T1000 (cell line): Measurements from ENCODE around the gene IFIT1.
A peak's percentile ranks its signal among the peaks of the same experiment; 100 is the strongest.
"Not testable (repeated sequence)": the region's sequence is repeated elsewhere in the genome, so short reads cannot be mapped to it uniquely, and the experiment has no call there.

Experiments used
- DNase-seq: peaks from one replicate; lab custom pipeline; 2025; ENCODE audit warnings: mixed read lengths; lab: John Stamatoyannopoulos, UW

The IFIT1 gene, protein sequence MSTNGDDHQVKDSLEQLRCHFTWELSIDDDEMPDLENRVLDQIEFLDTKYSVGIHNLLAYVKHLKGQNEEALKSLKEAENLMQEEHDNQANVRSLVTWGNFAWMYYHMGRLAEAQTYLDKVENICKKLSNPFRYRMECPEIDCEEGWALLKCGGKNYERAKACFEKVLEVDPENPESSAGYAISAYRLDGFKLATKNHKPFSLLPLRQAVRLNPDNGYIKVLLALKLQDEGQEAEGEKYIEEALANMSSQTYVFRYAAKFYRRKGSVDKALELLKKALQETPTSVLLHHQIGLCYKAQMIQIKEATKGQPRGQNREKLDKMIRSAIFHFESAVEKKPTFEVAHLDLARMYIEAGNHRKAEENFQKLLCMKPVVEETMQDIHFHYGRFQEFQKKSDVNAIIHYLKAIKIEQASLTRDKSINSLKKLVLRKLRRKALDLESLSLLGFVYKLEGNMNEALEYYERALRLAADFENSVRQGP

GRCh38 chr10:89391907-89392756 is at the start of gene IFIT1:
Gene IFIT1, plus strand, starts transcription at chr10:89392623. Its CDS starts 90 bp downstream, at chr10:89392713.
- DNase-seq = peak; percentile 46

- DNase-seq = no peak
Observed at GRCh38 chr10:89343089-89343767, 49.2 kb upstream of the IFIT1 start.

- DNase-seq = no peak
Observed at GRCh38 chr10:89344156-89344555, 48.3 kb upstream of the IFIT1 start.

- no peak for DNase-seq
Observed at GRCh38 chr10:89345367-89346000, 46.9 kb upstream of the IFIT1 start.

GRCh38 chr10:89346405-89347254 is 45.8 kb upstream of the IFIT1 start:
- DNase-seq = no peak

GRCh38 chr10:89347701-89348457 is 44.5 kb upstream of the IFIT1 start:
- DNase-seq = no peak

DNA sequence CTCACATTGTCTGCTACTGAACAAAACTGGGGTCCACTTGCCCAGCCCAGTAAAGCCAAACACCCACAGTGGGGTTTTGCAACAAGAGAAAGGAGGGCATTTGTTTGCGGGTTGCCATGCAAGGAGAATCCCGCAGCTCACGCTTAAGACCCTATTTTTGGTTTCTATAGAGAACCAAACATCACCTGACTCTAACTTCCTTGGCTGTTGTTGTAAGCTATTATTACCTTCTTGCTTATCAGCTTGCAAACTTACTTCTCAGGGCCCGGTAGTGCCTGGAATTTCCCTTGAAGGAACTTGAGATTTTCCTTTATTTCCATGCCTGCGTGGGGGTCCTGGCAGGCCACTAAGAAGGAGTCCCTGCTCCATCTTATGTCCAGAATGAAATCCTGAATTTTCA is 43.9 kb upstream of the IFIT1 start:
- DNase-seq = no peak

GRCh38 chr10:89348975-89349374 is 43.4 kb upstream of the IFIT1 start:
- DNase-seq = no peak

DNA sequence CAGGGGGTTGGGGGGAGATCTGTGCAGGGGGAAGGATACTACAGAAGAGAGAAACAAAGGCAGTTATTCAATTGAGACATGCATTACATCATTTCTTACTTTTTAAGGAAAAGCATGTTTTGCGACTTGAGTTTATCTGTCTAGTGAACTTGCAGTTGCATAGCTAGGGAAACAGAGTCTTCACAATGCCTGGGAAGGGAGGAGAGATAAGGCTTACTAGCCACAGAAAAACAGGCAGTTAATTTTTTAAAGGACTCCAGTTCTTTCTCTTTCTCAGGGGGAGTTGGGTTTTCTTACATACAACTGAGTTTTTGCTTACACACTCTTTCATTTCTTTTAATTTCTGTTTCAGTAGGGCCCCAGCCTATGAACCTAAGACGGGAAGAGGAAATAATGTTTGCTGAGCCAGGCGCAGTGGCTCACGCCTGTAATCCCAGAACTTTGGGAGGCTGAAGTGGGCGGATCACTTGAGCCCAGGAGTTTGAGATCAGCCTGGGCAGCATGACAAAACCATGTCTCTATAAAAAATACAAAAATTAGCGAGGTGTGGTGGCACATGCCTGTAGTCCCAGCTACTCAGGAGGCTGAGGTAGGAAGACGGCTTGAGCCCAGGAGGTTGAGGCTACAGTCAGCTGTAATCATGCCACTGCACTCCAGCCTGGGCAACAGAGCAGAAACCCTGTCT is 41.6 kb upstream of the IFIT1 start:
- not testable (repeated sequence) for DNase-seq

DNA sequence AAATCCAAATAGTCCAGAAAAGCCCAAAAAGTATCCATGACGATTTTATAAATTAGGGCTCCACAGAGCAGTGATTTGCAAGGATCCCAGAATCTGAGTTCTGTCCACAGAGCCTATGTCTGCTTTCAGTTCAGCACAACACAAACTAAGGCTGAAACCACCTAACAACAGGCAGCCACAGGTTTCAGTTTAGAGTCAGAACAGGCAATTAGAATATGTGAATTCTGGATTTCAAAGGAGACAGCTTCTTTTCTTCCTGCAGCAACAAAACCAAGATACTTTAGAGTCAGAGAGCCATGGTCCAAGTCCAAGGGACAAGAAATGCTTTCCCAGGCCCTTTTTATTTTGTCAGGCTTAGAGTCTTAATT is 41.0 kb upstream of the IFIT1 start:
- DNase-seq = no peak

DNA sequence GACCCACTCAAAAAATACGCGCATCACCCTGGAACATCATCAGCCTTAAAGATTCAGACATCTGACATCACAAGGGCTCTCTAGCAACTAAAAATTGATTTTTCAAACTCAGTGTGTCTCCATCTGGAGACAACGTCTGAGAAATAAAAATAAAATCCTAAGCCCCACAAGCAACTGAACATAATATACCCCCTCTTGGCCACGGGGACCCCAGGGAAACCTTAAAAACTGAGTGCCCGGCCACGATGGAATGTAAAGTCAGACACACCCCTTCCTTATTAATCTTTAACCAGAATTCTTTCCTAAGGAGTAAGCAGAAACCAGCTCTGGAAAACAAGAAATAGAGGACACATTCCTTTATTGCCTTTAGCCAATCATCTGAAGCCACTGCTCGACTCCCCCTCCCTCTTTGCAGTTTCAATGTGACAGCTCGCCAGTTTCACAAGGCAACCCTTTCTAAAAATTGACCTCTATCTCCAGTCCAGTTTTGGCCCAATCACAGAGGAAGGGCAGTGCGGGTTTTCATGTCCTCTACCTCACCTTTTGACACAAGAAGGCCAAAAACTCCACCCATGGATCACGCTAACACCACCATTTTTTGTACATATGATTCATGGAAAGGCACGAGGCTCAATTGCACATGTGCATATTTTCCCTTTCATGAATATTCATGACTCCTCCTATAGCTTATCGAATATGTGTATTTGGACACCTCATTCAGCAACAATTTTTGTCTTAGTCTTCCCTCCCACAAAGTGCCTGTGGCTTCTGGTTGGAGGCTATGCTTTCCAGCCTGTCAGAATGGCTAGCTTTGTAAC is 40.4 kb upstream of the IFIT1 start:
- DNase-seq = peak; percentile 81

DNA sequence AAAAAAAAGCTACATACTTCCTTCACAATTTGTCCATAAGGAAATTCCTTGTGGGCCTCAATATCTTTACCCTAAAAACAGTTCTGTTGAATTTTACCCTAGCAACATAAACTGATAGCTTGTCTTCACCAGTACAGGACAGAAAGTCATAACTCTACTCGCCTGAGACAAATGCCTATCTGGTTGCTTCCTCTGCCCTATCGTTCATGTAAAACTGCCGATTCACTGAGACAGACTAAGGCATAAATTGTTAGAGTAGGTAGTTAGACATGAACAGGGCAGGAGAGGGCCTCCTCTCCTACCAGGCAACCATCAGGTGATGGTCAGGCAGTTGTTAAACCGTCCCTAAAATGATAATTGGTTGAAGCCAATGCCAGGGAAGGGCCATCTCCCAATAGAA is 39.6 kb upstream of the IFIT1 start:
- DNase-seq = no peak

GRCh38 chr10:89355394-89355931 is 37.0 kb upstream of the IFIT1 start:
- DNase-seq = no peak

DNA sequence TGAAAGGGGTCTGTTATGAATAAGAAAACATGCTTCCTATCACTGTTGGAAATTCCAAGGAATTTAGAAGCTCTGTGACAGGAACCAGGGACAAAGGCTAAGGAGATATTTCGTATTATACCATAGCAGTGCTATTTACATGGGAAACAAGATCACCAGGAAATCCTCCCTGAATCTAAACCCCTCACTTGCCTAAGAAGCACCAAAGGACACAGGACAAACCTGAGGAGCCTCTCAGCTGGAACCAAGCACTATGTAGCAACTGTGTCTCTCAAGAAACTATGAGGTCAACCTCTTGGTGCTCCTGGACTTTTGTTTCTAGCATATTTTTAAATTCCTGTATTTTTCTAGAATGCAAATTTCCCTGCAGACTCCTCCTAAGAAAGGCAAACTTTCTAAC is 35.3 kb upstream of the IFIT1 start:
- DNase-seq = no peak

DNA sequence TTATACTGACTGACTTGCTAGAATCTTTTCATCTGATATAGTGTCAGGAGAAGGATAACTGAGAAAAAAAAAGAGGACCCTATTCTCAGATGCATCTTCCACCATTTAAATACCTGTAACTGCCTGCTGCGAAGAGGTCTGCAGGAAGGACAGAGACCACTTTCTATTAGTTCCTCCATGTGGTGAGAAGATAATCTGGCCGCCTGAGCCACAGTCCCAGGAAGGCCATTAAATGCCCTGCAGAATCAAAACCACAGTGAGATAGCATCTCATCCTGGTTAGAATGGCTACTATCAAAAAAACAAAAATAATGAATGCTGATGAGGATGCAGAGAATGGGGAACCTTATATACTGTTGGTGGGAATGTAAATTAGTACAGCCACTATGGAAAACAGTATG is 34.4 kb upstream of the IFIT1 start:
- no peak for DNase-seq

DNA sequence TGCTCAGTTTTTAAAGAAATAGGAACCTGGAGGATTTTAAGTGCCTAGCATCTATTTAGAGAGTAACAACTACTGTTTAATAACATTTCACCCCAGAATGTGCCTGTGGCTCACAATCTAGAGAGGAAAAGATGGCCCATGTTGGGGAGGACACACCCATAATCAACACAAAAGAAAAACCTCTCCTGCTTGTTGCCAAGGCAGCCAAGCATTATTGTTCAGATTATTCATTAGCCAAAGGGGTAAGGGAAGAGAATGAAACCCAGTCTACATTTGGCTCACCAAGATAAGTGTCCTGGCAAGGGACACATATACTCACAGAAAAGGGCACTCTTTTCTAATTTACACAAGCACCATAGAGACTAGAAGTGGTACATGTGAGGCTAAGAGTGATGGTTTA is 32.3 kb upstream of the IFIT1 start:
- no peak for DNase-seq

DNA sequence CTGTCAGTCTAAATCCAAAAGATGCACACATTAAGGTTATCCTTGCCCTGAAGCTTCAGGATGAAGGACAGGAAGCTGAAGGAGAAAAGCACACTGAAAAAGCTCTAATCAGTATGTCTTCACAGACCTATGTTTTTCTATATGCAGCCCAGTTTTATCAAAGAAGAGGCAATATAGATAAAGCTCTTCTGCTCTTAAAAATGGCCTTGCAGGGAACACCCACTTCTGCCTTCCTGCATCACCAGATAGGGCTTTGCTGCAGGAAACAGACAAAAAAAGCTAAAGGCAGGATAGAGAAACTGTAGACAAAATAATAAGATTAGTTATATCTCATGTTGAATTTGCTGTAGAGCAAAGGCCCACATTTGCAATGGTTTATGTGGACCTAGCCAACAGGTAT is 29.5 kb upstream of the IFIT1 start:
- no peak for DNase-seq

GRCh38 chr10:89363729-89364442 is 28.5 kb upstream of the IFIT1 start:
- DNase-seq = no peak
